H1 (cell line): Measurements from ENCODE around the gene GJA10. TPM values are rescaled to one million over a fixed set of nuclear protein-coding genes. Genes with fewer than 3 reads are reported as not detected.

Experiments
- CTCF ChIA-PET: fragments of 300-600 bp; sonication (Branson Sonifier 250); formaldehyde crosslinking; loops from one replicate; lab custom pipeline; 2021; ENCODE audit not compliant: partially characterized antibody; lab: Charles Lee
- POLR2A ChIA-PET: fragments of 300-600 bp; sonication (Branson Sonifier 250); formaldehyde crosslinking; loops from one replicate; lab custom pipeline; 2021; ENCODE audit warnings: inconsistent platforms; ENCODE audit not compliant: partially characterized antibody; lab: Charles Lee
- DNase-seq, 2 experiments: peaks; one replicate each; pipeline versions ENCODE4 v3.0.0 to v3.0.0-alpha.2; 2010 to 2022; ENCODE audit warnings: low spot score in 2 of 2, low read depth in 1 of 2, mixed read lengths in 1 of 2
- FAIRE-seq: peaks from 2 replicates; lab custom pipeline; 2011; peaks lifted over from hg19 to GRCh38; lab: Jason Lieb, UNC
- H2AFZ ChIP-seq: 2 replicates; pipeline ENCODE4 v1.8.1; 2012; ENCODE audit warnings: low read length, inconsistent platforms
- H2AK5ac ChIP-seq: 2 replicates; pipeline ENCODE4 v1.6.1; 2013; ENCODE audit warnings: low read depth, low read length
- H2BK120ac ChIP-seq: replicated peaks from 2 replicates; pipeline ENCODE3; 2013; ENCODE audit warnings: low read depth, low read length, inconsistent platforms
- H2BK12ac ChIP-seq: 2 replicates; pipeline ENCODE4 v1.6.1; 2013; ENCODE audit warnings: low read depth, low read length
- H2BK15ac ChIP-seq: 2 replicates; pipeline ENCODE4 v1.6.1; 2013; ENCODE audit warnings: low read length
- H2BK20ac ChIP-seq: 2 replicates; pipeline ENCODE4 v1.6.1; 2013; ENCODE audit warnings: low read length
- H2BK5ac ChIP-seq: 2 replicates; pipeline ENCODE4 v1.6.1; 2013; ENCODE audit warnings: low read depth, low read length
- H3K14ac ChIP-seq: 2 replicates; pipeline ENCODE4 v1.6.1; 2013; ENCODE audit warnings: inconsistent platforms; ENCODE audit not compliant: insufficient read length
- H3K18ac ChIP-seq: 2 replicates; pipeline ENCODE4 v1.6.1; 2013; ENCODE audit warnings: low read length; ENCODE audit errors: extremely low read depth
- H3K23ac ChIP-seq: 2 replicates; pipeline ENCODE4 v1.6.1; 2013; ENCODE audit warnings: inconsistent platforms; ENCODE audit not compliant: insufficient read length
- H3K23me2 ChIP-seq: 2 replicates; pipeline ENCODE4 v1.6.1; 2013; ENCODE audit warnings: low read depth, low read length
- H3K27ac ChIP-seq: 2 replicates; pipeline ENCODE4 v1.6.1; 2011; ENCODE audit warnings: low read depth, low read length, inconsistent platforms
- H3K27me3 ChIP-seq, 4 experiments: replicated peaks in 1 of 4; 1 replicate in 1 of 4; 2 replicates in 3 of 4; pipeline versions ENCODE4 v1.6.1 to v1.8.1; 2011 to 2013; ENCODE audit warnings: low read length in 3 of 4, mild to moderate bottlenecking in 3 of 4, inconsistent platforms in 2 of 4, mixed read lengths in 2 of 4, moderate library complexity in 1 of 4; ENCODE audit not compliant: control insufficient read depth in 3 of 4, insufficient read depth in 3 of 4; ENCODE audit errors: extremely low read depth in 1 of 4
- H3K36me3 ChIP-seq, 4 experiments: 2 replicates each; pipeline versions ENCODE4 v1.6.1 to v1.8.1; 2011 to 2013; ENCODE audit warnings: mild to moderate bottlenecking in 4 of 4, low read length in 3 of 4, moderate library complexity in 2 of 4, control low read depth in 1 of 4, inconsistent platforms in 1 of 4; ENCODE audit not compliant: insufficient read depth in 4 of 4, control insufficient read depth in 2 of 4
- H3K4ac ChIP-seq: replicated peaks from 2 replicates; pipeline ENCODE3; 2013; ENCODE audit warnings: low read length, low read depth, mixed read lengths, inconsistent platforms; ENCODE audit not compliant: insufficient read length
- H3K4me1 ChIP-seq, 4 experiments: replicated peaks in 1 of 4; 1 replicate in 1 of 4; 2 replicates in 3 of 4; pipeline versions ENCODE4 v1.6.1 to v1.8.1; 2011 to 2013; ENCODE audit warnings: low read length in 3 of 4, inconsistent platforms in 2 of 4, mixed read lengths in 1 of 4; ENCODE audit not compliant: insufficient read depth in 4 of 4, control insufficient read depth in 3 of 4
- H3K4me2 ChIP-seq, 2 experiments: 2 replicates each; pipeline versions ENCODE4 v1.6.1 to v1.8.1; 2011 to 2013; ENCODE audit warnings: low read depth in 2 of 2, low read length in 2 of 2, control low read depth in 1 of 2, inconsistent platforms in 1 of 2, mild to moderate bottlenecking in 1 of 2; ENCODE audit not compliant: insufficient read depth in 1 of 2
- H3K4me3 ChIP-seq, 4 experiments: fragments of 200-600, 300-600 bp in 1 of 4; sonication (generic), shearing (Covaris generic), sonication (Bioruptor Twin) in 1 of 4; 2 replicates each; pipeline versions ENCODE4 v1.5.1 to v1.8.1; 2011 to 2016; ENCODE audit warnings: low read length in 4 of 4, low read depth in 3 of 4, control low read depth in 2 of 4, inconsistent platforms in 2 of 4, mild to moderate bottlenecking in 2 of 4, mixed read lengths in 1 of 4, moderate library complexity in 1 of 4; ENCODE audit not compliant: insufficient read depth in 2 of 4; ENCODE audit errors: extremely low read depth in 1 of 4
- H3K56ac ChIP-seq: replicated peaks from 2 replicates; pipeline ENCODE3; 2013; ENCODE audit warnings: low read depth, mild to moderate bottlenecking, mixed read lengths, low read length, inconsistent platforms; ENCODE audit not compliant: insufficient read length
- H3K79me1 ChIP-seq: 2 replicates; pipeline ENCODE4 v1.6.1; 2013; ENCODE audit warnings: low read depth, low read length, control low read depth
- H3K79me2 ChIP-seq, 2 experiments: 2 replicates each; pipeline versions ENCODE4 v1.6.1 to v1.8.1; 2012 to 2013; ENCODE audit warnings: low read length in 2 of 2, mild to moderate bottlenecking in 2 of 2, inconsistent platforms in 1 of 2; ENCODE audit not compliant: insufficient read depth in 2 of 2, control insufficient read depth in 1 of 2
- H3K9ac ChIP-seq, 4 experiments: replicated peaks in 1 of 4; 1 replicate in 1 of 4; 2 replicates in 3 of 4; pipeline versions ENCODE4 v1.6.1 to v1.8.1; 2011 to 2013; ENCODE audit warnings: low read depth in 3 of 4, low read length in 3 of 4, control low read depth in 2 of 4, mild to moderate bottlenecking in 2 of 4, moderate library complexity in 2 of 4, inconsistent platforms in 1 of 4; ENCODE audit errors: extremely low read depth in 1 of 4
- H3K9me3 ChIP-seq, 2 experiments: 2 replicates each; pipeline versions ENCODE4 v1.6.1 to v1.8.1; 2012 to 2013; ENCODE audit warnings: mild to moderate bottlenecking in 2 of 2, moderate library complexity in 2 of 2, control low read depth in 1 of 2, inconsistent platforms in 1 of 2, low read depth in 1 of 2, low read length in 1 of 2, mixed read lengths in 1 of 2; ENCODE audit not compliant: insufficient read depth in 2 of 2
- H4K20me1 ChIP-seq, 2 experiments: replicated peaks in 1 of 2; 2 replicates each; pipeline versions ENCODE3 to v1.8.1; 2011 to 2013; ENCODE audit warnings: inconsistent platforms in 2 of 2, low read length in 2 of 2, mild to moderate bottlenecking in 1 of 2; ENCODE audit not compliant: insufficient read depth in 2 of 2, control insufficient read depth in 1 of 2
- H4K5ac ChIP-seq: 2 replicates; pipeline ENCODE4 v1.6.1; 2013; ENCODE audit warnings: low read length, low read depth, mixed read lengths, inconsistent platforms; ENCODE audit not compliant: insufficient read length
- H4K8ac ChIP-seq: 2 replicates; pipeline ENCODE4 v1.8.0; 2013; ENCODE audit warnings: mild to moderate bottlenecking, moderate library complexity, low read length, inconsistent platforms; ENCODE audit not compliant: insufficient read depth; ENCODE audit errors: extremely low read depth
- H4K91ac ChIP-seq: replicated peaks from 2 replicates; pipeline ENCODE3; 2013; ENCODE audit warnings: low read length, mixed read lengths, inconsistent platforms; ENCODE audit not compliant: insufficient read length
- E2F6 ChIP-seq: IDR thresholded peaks from 2 replicates; pipeline ENCODE4 v1.6.1; 2012; ENCODE audit warnings: inconsistent platforms
- GABPA ChIP-seq: IDR thresholded peaks from 2 replicates; pipeline ENCODE4 v1.6.1; 2011; ENCODE audit warnings: mild to moderate bottlenecking, low read length, moderate library complexity, borderline replicate concordance; ENCODE audit not compliant: insufficient read depth
- JUN ChIP-seq: IDR thresholded peaks from 2 replicates; pipeline ENCODE4 v1.6.1; 2011; ENCODE audit warnings: low read depth, mild to moderate bottlenecking, improper control_type of control experiment, low read length
- KDM1A ChIP-seq: fragments of 200-600, 300-600 bp; sonication (generic); IDR thresholded peaks from 2 replicates; pipeline ENCODE4 v1.7.1; 2016; ENCODE audit warnings: mild to moderate bottlenecking, low read length, borderline replicate concordance
- KDM4A ChIP-seq: IDR thresholded peaks from one replicate; pipeline ENCODE4 v1.7.1; 2012; ENCODE audit warnings: low read depth, mild to moderate bottlenecking, moderate library complexity, low read length, inconsistent platforms; ENCODE audit not compliant: severe bottlenecking
- NRF1 ChIP-seq: IDR thresholded peaks from 2 replicates; pipeline ENCODE4 v1.6.1; 2011; ENCODE audit warnings: mild to moderate bottlenecking, low read depth, low read length, improper control_type of control experiment
- RAD21 ChIP-seq, 2 experiments: IDR thresholded peaks in 1 of 2; conservative IDR thresholded peaks in 1 of 2; 2 replicates each; pipeline ENCODE4 v1.6.1; 2011; ENCODE audit warnings: low read depth in 2 of 2, low read length in 2 of 2, improper control_type of control experiment in 1 of 2, inconsistent platforms in 1 of 2, mild to moderate bottlenecking in 1 of 2, moderate library complexity in 1 of 2
- SIX5 ChIP-seq: IDR thresholded peaks from 2 replicates; pipeline ENCODE4 v1.6.1; 2011; ENCODE audit warnings: mild to moderate bottlenecking, low read depth, low read length
- SP2 ChIP-seq: IDR thresholded peaks from 2 replicates; pipeline ENCODE4 v1.6.1; 2012; ENCODE audit warnings: mild to moderate bottlenecking, low read length, inconsistent platforms
- TBP ChIP-seq: IDR thresholded peaks from 2 replicates; pipeline ENCODE4 v1.6.1; 2011; ENCODE audit warnings: low read depth, low read length, improper control_type of control experiment
- TEAD4 ChIP-seq: IDR thresholded peaks from 2 replicates; pipeline ENCODE4 v1.6.1; 2012; ENCODE audit warnings: low read depth, low read length, inconsistent platforms, mixed read lengths
- WGBS, 2 experiments: shearing (Covaris generic) in 1 of 2; methylation state at CpG; one replicate each; pipeline versions ENCODE4 v1.1.6 to v1.1.7; 2013 to 2015; ENCODE audit warnings: low lambda C conversion rate in 2 of 2, mixed read lengths in 2 of 2, inconsistent platforms in 1 of 2, low coverage in 1 of 2, missing lambda C conversion rate in 1 of 2; ENCODE audit not compliant: insufficient replicate concordance in 2 of 2, insufficient coverage in 1 of 2, insufficient read length in 1 of 2; ENCODE audit errors: extremely low coverage in 1 of 2, missing lambda C conversion rate in 1 of 2; 5-methylcytosine and 5-hydroxymethylcytosine counted together
- polyA plus RNA-seq, 7 experiments: library from polyadenylated mRNA; depleted of rRNA in 3 of 7; stranded (reverse) in 5 of 7; unstranded in 2 of 7; fragments of >200 nt in 5 of 7; fragments of 200-250 nt in 2 of 7; gene quantifications; 1 replicate in 5 of 7; 2 replicates in 1 of 7; 4 replicates in 1 of 7; pipeline versions ENCODE4 v1.2.1 to v1.2.3, GENCODE V29; 2011 to 2013; ENCODE audit warnings: missing spikeins in 2 of 7, mixed read lengths in 2 of 7
- total RNA-seq: library from RNA; stranded (reverse); fragmentation: NEBNext Ultra II Directional; extraction: Animal tissue kit (Norgen Biotek cat#: 25700); gene quantifications from 2 replicates; pipeline ENCODE4 v1.2.1, GENCODE V29; 2021

GJA10 gene
- total and polyA plus RNA-seq, 2 of the 8 experiments (the other 6 are each of a cell fraction or from before 2014, with no cell fraction given) = 0.21 TPM; not detected in 1

GRCh38 chr6:89886378-89887120, 7.7 kb upstream of the GJA10 start:
- H3K9me3 ChIP-seq = no peaks in the 10 kb centered on the region
- no peak overlapping the region for H3K4me3 ChIP-seq
- no peak overlapping the region for H3K23ac ChIP-seq
- H2BK5ac ChIP-seq = no peak overlapping the region
- H4K8ac ChIP-seq = peak overlapping the region; percentile 69; the same call in 1 of the 2 replicates
- ChIA-PET CTCF (interaction anchor here (0.7 to 1.9 kb wide), 6 partner anchors 9 to 257 kb away, joined by 3 to 5 read pairs (median 3); no protein-coding TSS in a partner anchor), POLR2A (no interaction called here)
- no peaks in the 10 kb centered on the region for H3K79me2 ChIP-seq
- H3K18ac ChIP-seq = no peak overlapping the region
- no peaks in the 10 kb centered on the region for H3K79me1 ChIP-seq
- no peak overlapping the region for H3K14ac ChIP-seq
- H3K9ac ChIP-seq = no peak overlapping the region
- H2BK120ac ChIP-seq = no peak overlapping the region
- no peaks in the 10 kb centered on the region for H3K36me3 ChIP-seq
- H2AK5ac ChIP-seq = no peak overlapping the region
- no peak overlapping the region for H3K27ac ChIP-seq
- H3K4ac ChIP-seq = no peak overlapping the region
- H4K20me1 ChIP-seq = no peaks in the 10 kb centered on the region
- DNase-seq (no peak), FAIRE-seq (no peak)
- no peak overlapping the region for H4K5ac ChIP-seq
- H3K23me2 ChIP-seq = no peaks in the 10 kb centered on the region; the same call in 1 of the 2 replicates
- H2AFZ ChIP-seq = no peak overlapping the region; the same call in 1 of the 2 replicates
- no peaks in the 10 kb centered on the region for H3K27me3 ChIP-seq
- no peak overlapping the region for H2BK20ac ChIP-seq
- no peak overlapping the region for H3K4me2 ChIP-seq
- H2BK12ac ChIP-seq = no peak overlapping the region
- no peak overlapping the region for H2BK15ac ChIP-seq
- peaks cover 0 to 4% (median 0%) of the 10 kb centered on the region in 4 experiments; a peak in 2 of 7 replicates for H3K4me1 ChIP-seq
- WGBS, 2 experiments = 97% methylated on average over 42 of the region's 44 CpGs; no CpG with 5 or more reads in 1 of the 2 experiments
- H3K56ac ChIP-seq = no peak overlapping the region
- H4K91ac ChIP-seq = no peak overlapping the region
- TF ChIP-seq TEAD4 = no peak
- TF ChIP-seq KDM1A = no peak
- no peak for TF ChIP-seq KDM4A
- no peak for TF ChIP-seq RAD21 (IDR thresholded peaks at IDR 0.05 in 1 of 2, conservative IDR thresholded peaks at IDR 0.05 in 1 of 2; ENCODE audit: low read depth in 2 of 2, low read length in 2 of 2)
- TF ChIP-seq E2F6 = no peak
- no peak for TF ChIP-seq JUN
- TF ChIP-seq TBP = no peak
- no peak for TF ChIP-seq SP2
- TF ChIP-seq GABPA = no peak
- TF ChIP-seq NRF1 = no peak
- TF ChIP-seq SIX5 = no peak
